Activated CD8-positive, alpha-beta memory T cell treated with anti-CD3 and anti-CD28 coated beads, Interleukin-2, amount 50 U/mL, for 1 hour (primary cell): ENCODE measurements around the gene PLAAT3.
"Not testable (repeated sequence)": the region's sequence is repeated elsewhere in the genome, so short reads cannot be mapped to it uniquely, and the experiment has no call there.

Experiments
- DNase-seq: peaks from one replicate; pipeline ENCODE4 v3.0.0-alpha.2; 2020; ENCODE audit errors: extremely low read depth

The PLAAT3 gene

DNA sequence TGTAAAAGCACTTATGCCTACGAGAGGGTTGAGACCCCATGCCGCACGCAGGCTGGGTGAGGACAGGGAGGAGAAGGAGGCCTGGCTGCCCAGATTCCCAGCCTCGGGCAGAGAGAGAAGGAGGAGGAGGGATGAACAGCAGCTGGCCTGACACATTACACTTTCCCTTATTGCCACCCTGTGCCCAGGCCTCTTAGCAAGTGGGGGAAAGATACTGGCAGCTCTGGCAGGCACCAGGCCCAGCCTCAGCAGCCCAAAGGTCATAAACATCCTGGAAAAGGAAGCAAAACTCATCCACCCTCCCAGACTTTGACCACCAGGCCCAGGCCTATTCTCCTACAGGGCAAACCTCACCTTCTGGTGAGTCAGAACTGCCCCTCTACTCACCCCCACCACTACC, 4.7 kb downstream of the PLAAT3 start:
- DNase-seq, result no peak

DNA sequence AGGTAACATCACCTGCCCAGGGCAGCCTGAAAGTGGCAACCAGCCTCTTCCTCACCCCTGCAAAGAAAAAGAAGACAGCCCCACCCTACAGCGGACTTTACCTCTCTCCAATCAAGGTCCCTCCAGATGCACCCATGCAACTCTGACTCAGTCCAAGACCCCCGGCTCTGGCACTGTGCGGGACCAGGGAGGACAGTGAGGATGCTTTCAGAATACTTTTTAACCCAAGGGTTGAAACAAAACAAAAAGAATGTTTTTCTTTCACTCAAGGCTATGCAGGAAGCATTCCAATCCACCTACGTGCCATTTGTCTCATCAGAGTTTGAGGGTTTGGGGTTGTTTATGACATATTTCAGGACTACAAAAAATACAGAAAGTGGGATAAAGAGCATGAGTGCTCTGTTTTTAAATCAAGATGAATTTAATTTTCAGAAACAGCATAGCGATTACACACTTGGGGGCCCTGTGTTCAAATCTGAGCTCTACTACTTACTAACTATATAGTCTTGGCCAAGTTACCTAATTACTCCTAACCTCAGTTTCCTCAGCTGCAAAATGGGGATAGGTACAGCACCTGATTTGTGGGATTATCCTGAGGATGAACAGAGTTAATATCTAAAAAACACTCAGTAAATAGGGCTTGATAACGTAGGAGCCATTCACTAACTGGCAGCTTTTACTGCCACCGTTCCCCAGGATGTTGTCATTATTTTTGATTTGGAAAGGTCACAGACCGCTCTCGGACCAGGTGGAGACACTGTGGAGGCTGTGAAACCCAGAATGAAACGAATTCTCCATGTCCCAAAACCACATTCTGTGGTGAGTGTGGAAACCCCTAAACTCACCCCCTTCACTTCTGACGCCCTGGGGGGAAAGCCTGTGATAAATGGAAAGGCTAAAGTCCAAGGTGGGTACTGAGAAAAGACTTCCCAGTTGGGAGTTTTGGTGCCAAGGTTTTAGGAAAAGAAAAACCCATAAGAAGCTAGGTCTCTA, 5.6 kb downstream of the PLAAT3 start:
- no peak for DNase-seq

DNA sequence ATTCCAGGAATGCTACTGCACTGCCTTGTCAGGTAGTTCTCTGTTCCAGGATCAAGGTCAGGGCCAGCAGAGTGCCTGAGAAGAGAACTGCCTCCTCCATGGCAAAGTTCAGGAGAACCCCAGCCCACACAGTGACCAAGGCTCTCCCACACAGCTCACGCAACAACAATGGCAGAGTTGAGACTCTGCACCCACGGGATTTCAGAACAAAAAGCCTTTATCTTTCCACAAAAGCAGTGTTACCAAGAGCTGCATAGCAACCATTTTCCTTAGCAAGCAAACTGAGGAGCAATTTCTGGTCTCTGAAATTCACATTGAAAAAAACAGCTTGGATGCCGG, 11.1 kb downstream of the PLAAT3 start:
- DNase-seq, result no peak

DNA sequence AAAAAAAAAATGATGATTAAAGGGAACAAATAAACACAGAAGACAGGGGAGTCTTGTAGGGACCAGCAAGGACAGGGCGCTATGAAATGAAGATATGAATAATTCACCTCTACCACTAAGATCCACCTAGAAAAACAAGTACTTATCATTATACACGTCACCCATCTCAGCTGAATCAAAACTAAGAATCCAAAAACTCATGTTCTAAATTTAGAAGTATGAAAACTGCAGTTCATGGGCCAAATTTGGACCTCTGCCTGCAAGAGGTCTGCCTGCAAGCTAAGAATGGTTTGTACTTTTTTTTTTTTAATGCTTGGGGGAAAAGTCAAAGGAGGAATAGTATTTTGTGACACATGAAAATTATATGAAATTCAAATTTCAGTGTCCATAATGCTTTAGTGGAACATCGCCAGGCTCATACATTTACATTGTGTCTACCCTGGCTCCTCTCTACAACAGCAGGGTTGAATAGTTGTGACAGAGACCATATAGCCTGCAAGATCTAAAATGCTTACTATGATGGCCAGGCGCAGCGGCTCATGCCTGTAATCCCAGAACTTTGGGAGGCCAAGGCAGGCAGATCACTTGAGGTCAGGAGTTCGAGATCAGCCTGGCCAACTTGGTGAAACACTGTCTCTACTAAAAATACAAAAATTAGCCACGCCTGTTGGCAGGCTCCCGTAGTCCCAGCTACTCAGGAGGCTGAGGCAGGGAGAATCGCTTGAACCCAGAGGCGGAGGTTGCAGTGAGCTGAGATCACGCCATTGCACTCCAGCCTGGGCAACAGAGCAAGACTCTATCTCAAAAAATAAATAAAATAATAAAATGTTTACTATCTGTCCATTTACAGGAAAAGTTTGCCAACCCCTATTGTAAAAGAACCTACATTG, 11.7 kb downstream of the PLAAT3 start:
- DNase-seq, result not testable (repeated sequence)

DNA sequence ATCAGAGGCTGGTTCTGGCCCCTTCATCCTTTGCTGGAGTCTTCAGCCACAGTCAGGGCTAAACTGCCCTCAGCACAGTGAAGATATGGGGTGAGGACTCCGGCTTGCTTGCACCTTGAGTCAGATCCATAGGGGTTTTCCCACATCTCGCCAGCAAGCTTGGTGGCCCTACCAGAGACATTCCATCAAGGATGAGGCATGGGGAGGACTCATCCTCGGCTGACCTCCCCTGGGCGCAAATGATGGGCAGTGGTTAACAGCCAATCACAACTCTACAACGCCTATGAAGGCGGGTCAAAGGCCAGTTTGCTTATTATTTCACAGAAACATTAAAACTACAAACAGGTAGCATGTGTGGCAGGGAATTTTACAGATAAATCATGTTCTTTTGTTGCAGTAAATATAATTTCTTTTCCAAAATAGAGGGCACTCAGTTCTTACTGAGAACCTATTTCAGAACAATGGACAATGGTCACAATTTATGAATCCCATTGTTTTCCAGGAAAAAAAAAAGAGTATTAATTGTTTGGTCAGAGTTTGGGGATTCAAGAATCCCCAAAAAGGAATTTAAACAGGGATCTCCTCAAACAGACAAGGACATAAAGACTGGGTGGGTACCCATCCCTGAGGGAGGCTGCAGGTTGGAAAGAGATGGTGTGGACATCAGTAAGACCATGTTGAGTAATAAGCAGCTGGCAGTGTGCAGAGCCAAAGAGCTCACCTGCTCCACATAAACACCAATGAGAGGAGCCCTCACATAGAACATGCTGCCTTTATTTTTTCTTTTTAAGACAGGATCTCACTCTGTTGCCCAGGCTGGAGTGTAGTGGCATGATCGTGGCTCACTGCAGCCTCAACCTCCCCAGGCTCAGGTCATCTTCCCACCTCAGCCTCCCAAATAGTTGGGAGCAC, 14.8 kb downstream of the PLAAT3 start:
- DNase-seq, result no peak

DNA sequence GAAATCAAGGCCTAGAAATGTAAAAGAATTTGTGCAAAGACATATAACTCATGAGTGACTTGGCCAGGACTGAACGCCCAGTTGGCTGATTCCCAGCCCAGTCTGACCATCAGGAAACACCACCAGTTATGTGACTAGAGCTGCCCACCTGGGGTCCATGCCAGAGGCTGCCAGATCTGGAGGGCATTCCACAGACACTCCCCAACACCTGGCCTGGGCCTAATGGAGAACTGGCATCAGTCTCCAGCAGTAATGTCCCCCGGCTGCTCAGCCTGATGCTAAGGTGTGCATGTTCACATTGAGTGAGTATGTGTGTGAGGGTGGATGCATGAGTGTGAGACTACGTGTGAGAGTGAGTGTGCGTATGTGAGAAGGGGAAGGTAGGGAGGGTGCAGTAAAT, 15.7 kb downstream of the PLAAT3 start:
- no peak for DNase-seq

DNA sequence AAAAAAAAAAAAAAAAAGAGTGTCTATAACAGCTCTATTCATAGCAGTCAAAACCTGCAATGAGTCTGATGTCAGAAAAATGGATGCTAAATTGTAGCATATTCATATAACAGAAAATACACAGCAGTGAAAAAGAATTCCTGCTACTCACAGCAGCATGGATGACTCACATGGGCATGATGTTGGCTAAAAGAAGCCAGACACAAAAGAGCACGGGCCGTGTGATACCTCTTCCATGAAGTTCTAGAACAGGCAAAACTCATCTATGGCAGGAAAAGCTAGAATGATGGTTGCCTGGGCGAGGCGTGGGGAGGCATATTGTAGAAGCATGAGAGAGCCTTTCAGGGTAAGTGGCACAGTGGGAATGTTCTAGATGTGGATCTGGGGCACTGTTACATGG, 18.9 kb downstream of the PLAAT3 start:
- no peak for DNase-seq

DNA sequence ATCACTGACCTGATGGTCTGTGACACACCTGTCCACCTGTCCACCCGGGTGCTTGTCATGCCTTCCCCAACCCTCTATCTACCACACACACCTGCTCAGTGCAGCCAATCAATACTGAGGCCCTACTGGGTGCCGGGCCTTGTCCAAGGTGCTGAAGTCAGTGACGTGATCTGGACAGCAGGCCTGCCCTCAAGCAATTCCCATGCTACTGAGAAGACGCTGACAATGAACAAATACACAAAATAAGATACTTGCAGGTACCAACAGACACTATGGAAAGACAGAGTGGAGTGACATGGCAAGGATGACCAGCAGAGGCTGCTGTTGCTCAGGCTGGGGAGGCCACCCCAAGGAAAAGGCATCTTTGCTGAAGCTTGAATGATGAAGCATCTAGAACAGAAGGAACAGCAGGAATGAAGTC, 21.2 kb downstream of the PLAAT3 start:
- no peak for DNase-seq

DNA sequence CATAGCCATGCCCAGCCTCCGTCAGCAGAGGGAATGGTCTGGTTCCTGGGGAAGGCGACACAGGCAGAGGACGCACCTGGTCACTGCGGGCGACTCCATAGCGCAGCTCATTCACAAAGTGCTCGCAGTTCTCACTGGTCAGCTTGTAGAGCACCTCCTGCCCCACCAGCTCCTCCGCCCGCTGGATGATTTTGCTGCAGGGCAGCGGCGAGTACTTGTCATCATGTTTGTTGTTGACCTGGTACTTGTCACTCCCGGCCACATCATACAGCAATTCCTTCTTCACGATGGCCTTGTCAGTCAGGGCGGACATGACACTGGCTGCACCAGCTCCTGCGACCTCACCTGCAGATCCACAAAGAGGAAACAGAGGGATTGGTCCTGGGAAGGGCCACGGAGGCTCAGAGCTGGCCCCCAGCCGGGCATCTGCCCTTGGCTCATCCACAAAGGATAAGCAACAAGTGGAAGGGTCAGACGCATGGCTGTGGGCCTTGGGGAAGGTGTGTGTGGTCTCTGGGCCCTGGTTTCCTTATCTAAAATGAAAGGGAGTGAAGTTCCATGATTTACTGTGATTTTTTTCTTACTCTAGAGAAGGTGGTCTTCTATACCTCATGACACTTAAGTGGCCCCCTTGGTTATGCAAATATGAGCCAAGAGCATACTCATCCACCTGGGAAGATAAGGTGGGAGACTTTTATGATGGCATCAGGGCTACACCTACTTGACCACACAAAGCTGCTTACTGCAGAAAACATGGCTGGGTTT, 24.0 kb downstream of the PLAAT3 start:
- DNase-seq, result no peak

DNA sequence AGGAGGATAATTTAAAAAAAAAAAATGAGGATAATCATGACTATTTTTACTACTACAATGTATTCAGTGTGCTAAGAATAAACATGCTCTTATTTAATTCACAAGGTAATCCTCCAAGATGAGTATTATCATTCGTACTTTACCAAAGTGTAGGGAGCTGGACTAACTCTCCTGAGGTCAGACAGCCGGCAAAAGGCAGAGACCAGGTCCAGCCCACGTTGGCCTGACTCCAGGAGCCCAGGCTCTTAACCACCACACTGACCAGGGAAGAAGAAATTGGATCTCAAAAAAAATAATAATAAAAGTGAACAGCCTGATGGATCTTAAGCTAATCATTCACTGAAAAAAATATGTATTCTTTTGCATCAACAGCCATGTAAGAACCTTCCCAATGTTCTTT, 25.2 kb downstream of the PLAAT3 start:
- no peak for DNase-seq

DNA sequence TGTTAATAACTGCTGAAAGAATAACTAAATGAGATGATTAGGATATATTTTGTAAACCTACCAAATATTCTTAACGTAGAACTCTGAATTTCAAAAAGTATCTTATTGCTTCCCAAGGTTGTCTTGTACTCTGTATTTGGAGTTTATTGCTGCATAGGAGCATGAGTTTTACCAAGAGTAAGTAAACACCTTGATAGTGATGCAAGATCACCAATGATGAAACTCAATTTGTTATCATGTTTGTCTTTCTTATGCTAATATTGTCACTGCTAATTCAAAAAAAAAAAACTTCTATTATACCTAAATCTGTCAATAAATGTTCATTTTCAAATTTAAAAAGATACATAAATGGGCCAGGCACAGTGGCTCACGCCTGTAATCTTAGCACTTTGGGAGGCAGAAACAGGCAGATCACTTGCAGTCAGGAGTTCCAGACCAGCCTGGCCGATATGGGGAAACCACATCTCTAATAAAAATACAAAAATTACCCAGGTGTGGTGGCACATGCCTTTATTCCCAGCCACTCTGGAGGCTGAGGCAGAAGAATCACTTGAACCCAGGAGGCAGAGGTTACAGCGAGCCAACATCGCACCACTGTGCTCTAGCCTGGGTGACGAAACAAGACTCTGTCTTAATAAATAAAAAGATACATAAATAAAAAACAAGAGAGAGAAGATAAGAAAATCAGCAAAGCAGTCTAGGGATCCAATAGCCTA, 27.6 kb downstream of the PLAAT3 start:
- no peak for DNase-seq

DNA sequence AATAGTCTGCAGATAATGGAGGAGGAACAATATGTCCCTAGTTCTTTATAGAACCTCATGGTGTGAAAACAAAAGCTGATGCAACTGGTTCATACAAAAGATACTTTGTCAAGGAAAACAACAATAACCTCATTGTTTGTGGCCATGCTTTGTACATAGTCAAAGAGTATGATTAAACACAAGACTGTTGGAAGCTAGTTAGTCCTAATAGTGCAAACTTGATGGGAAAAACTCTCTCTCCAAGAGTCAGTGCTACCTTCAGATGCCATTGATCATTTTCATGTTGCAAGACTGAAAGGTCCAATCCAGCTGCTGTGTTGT, 30.9 kb downstream of the PLAAT3 start:
- no peak for DNase-seq

DNA sequence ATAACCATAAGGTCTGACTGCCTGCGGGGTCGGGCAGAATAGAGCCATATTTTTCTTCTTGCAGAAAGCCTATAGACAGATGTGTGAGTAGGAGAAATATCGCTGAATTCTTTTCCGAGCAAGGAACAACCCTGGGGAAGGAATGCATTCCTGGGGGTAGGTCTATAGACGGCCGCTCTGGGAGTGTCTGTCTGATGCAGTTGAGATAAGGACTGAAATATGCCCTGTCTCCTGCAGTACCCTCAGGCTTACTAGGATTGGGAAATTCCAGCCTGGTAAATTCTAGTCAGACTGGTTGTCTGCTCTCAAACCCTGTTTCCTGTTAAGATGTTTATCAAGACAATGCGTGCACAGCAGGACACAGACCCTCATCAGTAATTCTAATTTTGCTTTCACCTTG, 33.0 kb downstream of the PLAAT3 start:
- DNase-seq, result not testable (repeated sequence)

DNA sequence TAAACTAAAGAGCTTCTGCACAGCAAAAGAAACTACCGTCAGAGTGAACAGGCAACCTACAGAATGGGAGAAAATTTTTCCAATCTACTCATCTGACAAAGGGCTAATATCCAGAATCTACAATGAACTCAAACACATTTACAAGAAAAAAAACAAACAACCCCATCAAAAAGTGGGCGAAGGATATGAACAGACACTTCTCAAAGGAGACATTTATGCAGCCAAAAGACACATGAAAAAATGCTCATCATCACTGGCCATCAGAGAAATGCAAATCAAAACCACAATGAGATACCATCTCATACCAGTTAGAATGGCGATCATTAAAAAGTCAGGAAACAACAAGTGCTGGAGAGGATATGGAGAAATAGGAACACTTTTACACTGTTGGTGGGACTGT, 35.4 kb downstream of the PLAAT3 start:
- not testable (repeated sequence) for DNase-seq

DNA sequence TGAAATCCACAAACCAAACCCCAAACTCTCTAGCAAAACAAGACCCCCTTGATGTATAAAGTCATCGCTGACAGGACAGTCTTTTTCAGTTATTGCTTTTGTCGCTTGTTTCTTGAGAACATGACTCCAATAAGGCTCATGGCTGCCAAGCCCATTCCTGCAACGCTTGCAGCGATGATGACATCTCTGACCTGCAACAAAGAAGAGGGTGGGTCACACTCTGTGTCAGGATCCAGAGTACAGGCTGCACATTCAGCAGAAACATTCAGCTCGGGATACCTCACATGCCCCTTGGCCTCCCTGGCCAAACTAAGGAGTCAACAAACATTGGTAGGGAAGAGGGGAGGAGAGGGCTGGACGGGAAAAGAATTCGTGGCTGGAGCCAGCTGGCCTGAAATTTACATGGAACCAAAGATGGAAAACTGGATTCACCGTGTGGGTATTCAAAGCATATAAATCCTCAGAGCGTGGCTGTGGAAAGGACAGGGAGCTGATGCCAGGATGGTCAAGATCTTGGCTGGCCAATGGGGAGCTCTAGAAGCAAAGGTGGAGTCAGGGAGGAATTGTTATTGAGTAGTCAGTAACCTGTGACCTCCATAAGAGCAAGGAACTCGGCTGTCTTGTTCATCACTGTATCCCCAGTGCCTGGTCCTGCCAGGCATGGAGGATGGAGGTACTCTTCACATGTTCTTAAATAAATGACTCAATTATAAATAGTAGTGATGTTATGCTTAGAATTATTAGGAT, 39.2 kb downstream of the PLAAT3 start:
- DNase-seq, result no peak

DNA sequence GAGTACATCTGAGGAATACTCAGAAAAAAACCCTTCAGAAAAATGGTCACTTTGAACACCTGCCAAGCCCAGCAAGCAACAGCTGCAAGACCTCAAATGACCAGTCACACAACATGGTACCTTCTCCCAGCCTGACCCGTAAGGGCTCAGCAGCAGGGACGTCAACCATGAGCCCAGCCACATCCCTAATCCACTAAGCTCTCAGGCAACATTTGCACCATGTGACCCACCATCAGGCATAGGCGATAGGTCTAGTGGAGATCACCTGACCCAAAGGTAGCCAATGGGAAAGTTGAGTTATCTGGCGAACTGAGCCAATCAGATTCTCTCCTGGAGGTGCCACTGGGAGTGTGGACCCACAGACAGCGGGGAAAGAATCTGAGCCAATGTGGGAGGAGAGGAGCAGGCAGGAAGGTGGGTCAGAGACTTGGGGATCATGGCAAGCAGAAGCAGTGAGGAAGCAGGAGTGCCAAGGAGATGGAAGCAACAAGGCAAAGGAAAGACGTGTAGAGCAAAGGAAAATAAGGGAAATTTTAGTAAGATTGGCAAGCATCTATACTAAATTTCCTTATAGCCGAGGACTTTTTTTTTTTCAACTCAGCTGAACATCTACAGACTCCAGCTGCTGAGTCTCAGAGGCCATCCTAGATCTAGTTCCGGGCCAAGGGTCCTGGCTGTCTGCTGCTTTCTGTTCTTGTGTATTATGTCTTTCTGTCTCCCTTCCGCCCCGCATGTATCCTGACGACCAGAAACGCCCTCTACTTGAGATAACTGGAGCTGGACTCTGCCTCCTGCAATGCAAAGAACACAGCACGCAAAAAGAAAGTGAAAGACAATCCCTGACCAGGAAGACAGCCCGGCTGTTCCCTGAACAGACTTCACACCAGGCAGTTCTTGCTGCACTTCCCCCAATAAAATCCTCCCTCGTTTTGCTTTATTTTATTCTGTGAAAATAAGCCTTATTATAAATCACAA, 40.1 kb downstream of the PLAAT3 start:
- DNase-seq, result no peak

DNA sequence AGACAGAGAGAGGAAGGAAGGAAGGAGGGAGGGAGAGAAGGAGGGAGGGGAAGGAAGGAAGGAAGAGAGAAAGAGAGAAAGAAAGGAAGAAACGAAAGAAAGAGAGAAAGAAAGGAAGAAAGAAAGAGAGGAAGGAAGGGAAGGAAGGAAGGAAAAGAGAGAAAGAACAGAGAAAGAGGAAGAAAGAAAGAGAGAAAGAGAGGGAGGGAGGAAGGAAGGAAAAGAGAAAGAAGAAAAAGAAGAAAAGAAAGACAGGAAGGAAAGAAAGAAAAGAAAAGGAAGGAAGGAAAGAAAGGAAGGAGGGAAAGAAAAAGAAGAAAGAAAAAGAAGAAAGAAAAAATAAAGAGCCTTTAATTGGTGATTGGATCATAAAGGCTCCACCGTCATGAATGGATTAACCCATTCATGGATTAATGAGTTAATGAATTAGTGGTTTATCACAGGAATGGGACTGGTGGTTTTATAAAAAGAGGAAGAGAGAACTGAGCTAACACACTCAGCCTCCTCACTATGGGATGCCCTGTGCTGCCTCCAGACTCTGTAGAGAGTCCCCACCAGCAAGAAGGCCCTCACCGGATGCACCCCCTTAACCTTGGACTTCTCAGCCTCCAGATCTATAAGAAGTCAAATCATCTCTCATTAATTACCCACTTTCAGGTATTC, 42.1 kb downstream of the PLAAT3 start:
- no peak for DNase-seq

DNA sequence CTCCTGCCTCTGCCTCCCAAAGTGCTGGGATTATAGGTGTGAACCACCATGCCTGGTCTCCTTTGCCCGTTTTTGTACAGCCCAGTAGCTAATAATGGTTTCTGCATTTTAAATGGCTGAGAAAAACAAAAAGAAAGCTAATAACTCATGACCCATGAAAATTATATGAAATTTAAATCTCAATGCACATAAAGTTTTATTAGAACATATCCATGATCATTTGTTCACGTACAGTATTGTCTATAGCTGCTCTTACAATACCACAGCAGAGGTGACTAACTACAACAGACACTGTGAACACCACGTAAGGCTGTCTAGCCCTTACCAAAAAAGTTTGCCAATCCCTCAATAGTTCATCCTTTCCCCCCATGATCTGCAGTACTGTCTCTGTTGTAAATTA, 44.7 kb downstream of the PLAAT3 start:
- no peak for DNase-seq
